ENCODE measurements around the gene ATP13A2.

The ATP13A2 gene

DNA sequence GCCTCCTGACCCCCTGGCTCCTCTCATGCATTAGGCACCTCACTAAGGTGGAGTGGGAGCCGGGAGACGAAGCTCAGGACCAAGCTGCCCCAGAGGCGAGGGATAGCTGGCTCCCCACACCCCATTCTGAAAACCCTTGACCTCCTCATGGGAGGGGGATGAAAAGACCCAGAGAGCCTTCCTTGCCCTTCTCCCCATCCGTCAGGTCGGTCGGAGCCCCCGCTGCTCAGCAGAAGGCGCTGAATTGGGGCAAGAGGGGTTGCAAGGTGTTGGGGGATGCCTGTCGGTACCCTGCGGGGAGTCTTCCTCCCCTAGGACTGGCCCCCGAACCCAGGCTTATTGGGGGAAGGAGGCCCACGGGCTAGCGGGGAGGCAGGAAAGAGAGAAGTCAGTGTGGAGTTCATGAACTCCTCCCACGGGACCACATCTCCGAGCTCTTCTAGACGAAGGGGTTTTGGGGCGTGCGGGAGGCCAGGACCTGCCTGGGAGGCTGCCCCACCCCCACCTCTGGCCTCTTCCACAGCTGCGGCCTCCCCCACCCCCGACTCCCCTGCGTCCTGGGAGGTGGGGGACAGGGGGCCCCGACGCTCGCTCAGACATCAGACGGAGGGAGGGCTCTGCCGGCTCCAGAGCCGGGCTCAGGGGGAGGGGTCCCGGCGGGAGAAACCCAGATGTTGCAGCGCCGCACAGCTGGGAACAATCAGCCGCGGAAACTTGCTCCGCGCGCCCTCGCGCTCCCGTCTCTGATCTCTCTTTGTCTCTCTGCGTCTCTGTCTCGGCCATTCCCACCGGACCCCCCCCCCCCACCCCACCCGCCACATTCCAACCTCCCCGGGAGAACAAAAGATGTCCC lies 32.0 kb downstream of the ATP13A2 start:
- H3K9ac ChIP-seq (ENCODE audit: low read depth, low read length, poor library complexity, severe bottlenecking): no peak overlapping the region

DNA sequence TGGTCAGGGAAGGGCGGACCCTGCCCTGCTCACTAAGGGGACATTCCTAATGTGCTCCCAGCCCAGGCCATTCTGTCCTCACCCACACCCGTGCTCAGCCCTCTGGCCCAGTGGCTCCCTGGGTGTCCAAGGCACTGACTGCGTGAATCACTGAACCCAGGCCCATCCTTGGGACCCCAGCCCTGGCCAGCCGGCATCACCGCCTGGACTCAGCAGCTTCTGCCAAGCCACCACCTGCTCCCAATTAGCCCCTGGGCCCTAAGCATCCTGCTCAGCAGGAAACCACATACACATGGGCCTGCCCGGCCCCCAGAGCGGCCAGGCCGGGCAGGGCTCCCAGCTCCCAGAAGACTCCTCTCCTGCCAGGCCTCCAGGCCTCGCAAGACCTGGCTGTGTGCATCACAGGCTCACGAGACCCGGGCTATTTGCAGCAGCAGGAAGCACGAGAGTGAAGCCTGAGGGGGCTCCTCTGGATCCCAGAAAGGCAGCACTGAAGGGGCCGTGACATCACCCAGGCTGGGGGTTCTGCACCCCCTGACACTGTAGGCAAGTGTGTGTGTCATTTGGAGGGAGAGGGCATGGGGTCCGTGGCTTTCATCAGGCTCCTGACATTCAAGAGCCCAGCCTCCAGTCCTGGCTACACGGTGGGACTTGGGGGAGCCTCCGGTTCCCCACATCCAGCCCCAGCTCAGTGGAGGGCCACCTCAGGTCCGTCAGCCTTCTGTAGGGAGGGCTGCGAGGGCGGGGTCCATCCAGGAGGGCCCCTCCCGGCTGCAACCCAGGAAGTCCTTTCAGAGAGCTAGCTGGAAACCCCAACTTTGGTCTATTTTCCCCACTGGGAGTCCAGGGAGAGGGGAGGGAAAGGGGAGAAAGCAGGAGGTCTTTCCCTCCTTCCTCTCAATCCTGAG lies 32.9 kb downstream of the ATP13A2 start:
- H3K79me2 ChIP-seq (ENCODE audit: insufficient read depth, low read length): no peaks in the 10 kb centered on the region
- no peaks in the 10 kb centered on the region for H4K20me1 ChIP-seq (ENCODE audit: insufficient read depth, low read length, poor library complexity, severe bottlenecking)
- H3K36me3 ChIP-seq (ENCODE audit: insufficient read depth, low read length): no peaks in the 10 kb centered on the region
- TF ChIP-seq, protein P1, sequence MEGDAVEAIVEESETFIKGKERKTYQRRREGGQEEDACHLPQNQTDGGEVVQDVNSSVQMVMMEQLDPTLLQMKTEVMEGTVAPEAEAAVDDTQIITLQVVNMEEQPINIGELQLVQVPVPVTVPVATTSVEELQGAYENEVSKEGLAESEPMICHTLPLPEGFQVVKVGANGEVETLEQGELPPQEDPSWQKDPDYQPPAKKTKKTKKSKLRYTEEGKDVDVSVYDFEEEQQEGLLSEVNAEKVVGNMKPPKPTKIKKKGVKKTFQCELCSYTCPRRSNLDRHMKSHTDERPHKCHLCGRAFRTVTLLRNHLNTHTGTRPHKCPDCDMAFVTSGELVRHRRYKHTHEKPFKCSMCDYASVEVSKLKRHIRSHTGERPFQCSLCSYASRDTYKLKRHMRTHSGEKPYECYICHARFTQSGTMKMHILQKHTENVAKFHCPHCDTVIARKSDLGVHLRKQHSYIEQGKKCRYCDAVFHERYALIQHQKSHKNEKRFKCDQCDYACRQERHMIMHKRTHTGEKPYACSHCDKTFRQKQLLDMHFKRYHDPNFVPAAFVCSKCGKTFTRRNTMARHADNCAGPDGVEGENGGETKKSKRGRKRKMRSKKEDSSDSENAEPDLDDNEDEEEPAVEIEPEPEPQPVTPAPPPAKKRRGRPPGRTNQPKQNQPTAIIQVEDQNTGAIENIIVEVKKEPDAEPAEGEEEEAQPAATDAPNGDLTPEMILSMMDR (conservative IDR thresholded peaks at IDR 0.05; ENCODE audit: low read length): no peak
- no peak for TF ChIP-seq EZH2phosphoT487 (IDR thresholded peaks at IDR 0.05; ENCODE audit: borderline replicate concordance)
- peaks cover 11% of the 10 kb centered on the region for H3K4me1 ChIP-seq (ENCODE audit: insufficient read depth, low read length, poor library complexity, severe bottlenecking)
- no peak overlapping the region for H2AFZ ChIP-seq (ENCODE audit: low read length)
- no peaks in the 10 kb centered on the region for H3K27me3 ChIP-seq (ENCODE audit: insufficient read depth, low read length, poor library complexity, severe bottlenecking)
- H3K9ac ChIP-seq (ENCODE audit: low read depth, low read length, poor library complexity, severe bottlenecking): no peak overlapping the region
- no peaks in the 10 kb centered on the region for H3F3A ChIP-seq (ENCODE audit: low read depth)
- H3K4me2 ChIP-seq (ENCODE audit: low read depth, low read length, poor library complexity, severe bottlenecking): no peak overlapping the region
- no peaks in the 10 kb centered on the region for H3K9me3 ChIP-seq (ENCODE audit: insufficient read depth, low read depth, low read length)
- no peaks in the 10 kb centered on the region for H3K9me2 ChIP-seq (replicated peaks; ENCODE audit: low read depth, low read length)
- no peak overlapping the region for H3K4me3 ChIP-seq (ENCODE audit: low read length, poor library complexity, severe bottlenecking)

More for the DNA sequence above, 32.0 kb downstream of the ATP13A2 start:
- no peaks in the 10 kb centered on the region for H4K20me1 ChIP-seq (ENCODE audit: insufficient read depth, low read length, poor library complexity, severe bottlenecking)
- H3K36me3 ChIP-seq (ENCODE audit: insufficient read depth, low read length): no peaks in the 10 kb centered on the region
- H3K9me3 ChIP-seq (ENCODE audit: insufficient read depth, low read depth, low read length): no peaks in the 10 kb centered on the region
- no peaks in the 10 kb centered on the region for H3F3A ChIP-seq (ENCODE audit: low read depth)
- H3K79me2 ChIP-seq (ENCODE audit: insufficient read depth, low read length): no peaks in the 10 kb centered on the region
- no peak overlapping the region for H2AFZ ChIP-seq (ENCODE audit: low read length)
- no peaks in the 10 kb centered on the region for H3K9me2 ChIP-seq (replicated peaks; ENCODE audit: low read depth, low read length)
- no peak overlapping the region for H3K4me3 ChIP-seq (ENCODE audit: low read length, poor library complexity, severe bottlenecking)
- no peaks in the 10 kb centered on the region for H3K27me3 ChIP-seq (ENCODE audit: insufficient read depth, low read length, poor library complexity, severe bottlenecking)
- no peak overlapping the region for H3K4me2 ChIP-seq (ENCODE audit: low read depth, low read length, poor library complexity, severe bottlenecking)
- peaks cover 11% of the 10 kb centered on the region for H3K4me1 ChIP-seq (ENCODE audit: insufficient read depth, low read length, poor library complexity, severe bottlenecking)
- TF ChIP-seq EZH2phosphoT487 (IDR thresholded peaks at IDR 0.05; ENCODE audit: borderline replicate concordance): no peak
- TF ChIP-seq, protein P1 (conservative IDR thresholded peaks at IDR 0.05; ENCODE audit: low read length): no peak

- Histone ChIP-seq H3K9ac (ENCODE audit: low read depth, low read length, poor library complexity, severe bottlenecking) (no peak overlapping the region), H3K27me3 (ENCODE audit: insufficient read depth, low read length, poor library complexity, severe bottlenecking) (no peaks in the 10 kb centered on the region), H3K4me1 (ENCODE audit: insufficient read depth, low read length, poor library complexity, severe bottlenecking) (peaks cover 11% of the 10 kb centered on the region), H3K79me2 (ENCODE audit: insufficient read depth, low read length) (no peaks in the 10 kb centered on the region), H3F3A (ENCODE audit: low read depth) (no peaks in the 10 kb centered on the region), H3K4me3 (ENCODE audit: low read length, poor library complexity, severe bottlenecking) (no peak overlapping the region), H3K9me2 (replicated peaks; ENCODE audit: low read depth, low read length) (no peaks in the 10 kb centered on the region), H2AFZ (ENCODE audit: low read length) (no peak overlapping the region), H3K9me3 (ENCODE audit: insufficient read depth, low read depth, low read length) (no peaks in the 10 kb centered on the region), H4K20me1 (ENCODE audit: insufficient read depth, low read length, poor library complexity, severe bottlenecking) (no peaks in the 10 kb centered on the region), H3K36me3 (ENCODE audit: insufficient read depth, low read length) (no peaks in the 10 kb centered on the region), H3K4me2 (ENCODE audit: low read depth, low read length, poor library complexity, severe bottlenecking) (no peak overlapping the region)
- no peak for TF ChIP-seq EZH2phosphoT487 (IDR thresholded peaks at IDR 0.05; ENCODE audit: borderline replicate concordance)
- TF ChIP-seq, protein P1 (conservative IDR thresholded peaks at IDR 0.05; ENCODE audit: low read length): no peak
Measured at GRCh38 chr1:16978139-16978538, 33.6 kb downstream of the ATP13A2 start.

All from Loucy (cell line).